Measurements from ENCODE around the gene INPP5A. TPM values are rescaled to one million over a fixed set of nuclear protein-coding genes. Genes with fewer than 3 reads are reported as not detected.

INPP5A gene
- total and polyA plus RNA-seq, 2 donors (not counting 1 experiment from before 2014, with no cell fraction given): 9.3 to 87.8 TPM

- Histone ChIP-seq H3K4me3 (ENCODE audit: control extremely low read depth in 1 of 5, extremely low read depth in 1 of 5, insufficient read depth in 1 of 5, low read depth in 2 of 5, low read length in 4 of 5) (no peak overlapping the region), H4K20me1 (ENCODE audit: control insufficient read depth, insufficient read depth, low read length, poor library complexity, severe bottlenecking) (peaks cover 38% of the 10 kb centered on the region), H2AFZ (ENCODE audit: insufficient read depth, low read depth, low read length, poor library complexity, severe bottlenecking) (no peak overlapping the region), H3K27me3 (replicated peaks in 1 of 4; ENCODE audit: control extremely low read depth in 1 of 4, control insufficient read depth in 3 of 4, insufficient read depth in 4 of 4, low read length in 3 of 4) (no peaks in the 10 kb centered on the region), H3K27ac (ENCODE audit: low read length in 2 of 2) (peak overlapping the region; percentile 87 to 97), H3K36me3 (replicated peaks in 1 of 2; ENCODE audit: control extremely low read depth in 1 of 2, control insufficient read depth in 1 of 2, extremely low read depth in 1 of 2, insufficient read depth in 2 of 2, low read length in 1 of 2) (no peaks in the 10 kb centered on the region), H3K4me1 (ENCODE audit: control insufficient read depth in 2 of 2, insufficient read depth in 2 of 2, low read length in 2 of 2) (peaks cover 79 to 82% of the 10 kb centered on the region in 2 donors), H3K9ac (ENCODE audit: low read length) (no peak overlapping the region), H3K4me2 (replicated peaks; ENCODE audit: low read depth, low read length, poor library complexity, severe bottlenecking) (peak overlapping the region; percentile 85), H3K9me3 (ENCODE audit: control extremely low read depth in 1 of 3, control insufficient read depth in 2 of 3, insufficient read depth in 1 of 3, low read length in 2 of 3) (no peaks in the 10 kb centered on the region), H3K79me2 (ENCODE audit: control insufficient read depth, insufficient read depth, low read length) (peaks cover 99% of the 10 kb centered on the region)
- intact Hi-C loops (cut with micrococcal nuclease): no loop called here
- ChIA-PET POLR2A (interaction anchor here (0.9 to 3.6 kb wide), 2 partner anchors 10 to 23 kb away, joined by 3 to 22 read pairs; no protein-coding TSS in a partner anchor), CTCF (interaction anchor here (1.8 to 3.8 kb wide), 3 partner anchors 11 to 89 kb away, joined by 5 to 35 read pairs (median 14); no protein-coding TSS in a partner anchor)
- Mint-ChIP-seq H3K27me3 (no peaks in the 10 kb centered on the region), H3K4me3 (peak overlapping the region; percentile 26), H3K9me3 (ENCODE audit: insufficient read depth) (no peaks in the 10 kb centered on the region), H3K4me1 (peaks cover 72% of the 10 kb centered on the region), H3K27ac (peak overlapping the region; percentile 95)
- WGBS (ENCODE audit: insufficient coverage): 85% methylated on average over 11 of the region's 14 CpGs
- DNase-seq (no peak), ATAC-seq (ENCODE audit: low read depth) (no peak)
- TF ChIP-seq CTCF (IDR thresholded peaks at IDR 0.05): no peak
- no peak for TF ChIP-seq EZH2 (IDR thresholded peaks at IDR 0.05; ENCODE audit: borderline replicate concordance, insufficient read depth, low read depth, low read length, poor library complexity, severe bottlenecking)
Observed at GRCh38 chr10:132548869-132549268, 11.3 kb downstream of the INPP5A start.

- no peak overlapping the region for H3K9ac ChIP-seq (ENCODE audit: low read length)
- peaks cover 0 to 3% (median 0%) of the 10 kb centered on the region in 3 donors for H3K9me3 ChIP-seq (ENCODE audit: control extremely low read depth in 1 of 3, control insufficient read depth in 2 of 3, insufficient read depth in 1 of 3, low read length in 2 of 3)
- Mint-ChIP-seq H3K4me1 (peaks cover 67% of the 10 kb centered on the region), H3K27ac (peak overlapping the region; percentile 95), H3K27me3 (no peaks in the 10 kb centered on the region), H3K4me3 (peak overlapping the region; percentile 26), H3K9me3 (ENCODE audit: insufficient read depth) (no peaks in the 10 kb centered on the region)
- TF ChIP-seq EZH2 (IDR thresholded peaks at IDR 0.05; ENCODE audit: borderline replicate concordance, insufficient read depth, low read depth, low read length, poor library complexity, severe bottlenecking): no peak
- TF ChIP-seq CTCF (IDR thresholded peaks at IDR 0.05): no peak
- no peak overlapping the region for H2AFZ ChIP-seq (ENCODE audit: insufficient read depth, low read depth, low read length, poor library complexity, severe bottlenecking)
- no peak for ATAC-seq (ENCODE audit: low read depth)
- peak overlapping the region; percentile 85 for H3K4me2 ChIP-seq (replicated peaks; ENCODE audit: low read depth, low read length, poor library complexity, severe bottlenecking)
- no peaks in the 10 kb centered on the region for H3K27me3 ChIP-seq (replicated peaks in 1 of 4; ENCODE audit: control extremely low read depth in 1 of 4, control insufficient read depth in 3 of 4, insufficient read depth in 4 of 4, low read length in 3 of 4)
- WGBS (ENCODE audit: insufficient coverage): 51% methylated on average over 7 of the region's 12 CpGs
- H3K36me3 ChIP-seq (replicated peaks in 1 of 2; ENCODE audit: control extremely low read depth in 1 of 2, control insufficient read depth in 1 of 2, extremely low read depth in 1 of 2, insufficient read depth in 2 of 2, low read length in 1 of 2): no peaks in the 10 kb centered on the region
- peak overlapping the region in 1 of 2 donors; percentile 97 for H3K27ac ChIP-seq (ENCODE audit: low read length in 2 of 2)
- ChIA-PET CTCF (interaction anchor here (1.8 to 3.8 kb wide), 4 partner anchors 9 to 90 kb away, joined by 5 to 35 read pairs (median 18); no protein-coding TSS in a partner anchor), POLR2A (interaction anchor here (0.9 to 3.6 kb wide), 2 partner anchors 10 to 22 kb away, joined by 3 to 22 read pairs; no protein-coding TSS in a partner anchor)
- intact Hi-C loops (cut with micrococcal nuclease): no loop called here
- peaks cover 78 to 82% of the 10 kb centered on the region in 2 donors for H3K4me1 ChIP-seq (ENCODE audit: control insufficient read depth in 2 of 2, insufficient read depth in 2 of 2, low read length in 2 of 2)
- H4K20me1 ChIP-seq (ENCODE audit: control insufficient read depth, insufficient read depth, low read length, poor library complexity, severe bottlenecking): peaks cover 35% of the 10 kb centered on the region
- H3K79me2 ChIP-seq (ENCODE audit: control insufficient read depth, insufficient read depth, low read length): peaks cover 99% of the 10 kb centered on the region
- H3K4me3 ChIP-seq (ENCODE audit: control extremely low read depth in 1 of 5, extremely low read depth in 1 of 5, insufficient read depth in 1 of 5, low read depth in 2 of 5, low read length in 4 of 5): no peak overlapping the region
- DNase-seq: peak; percentile 18
Observed at GRCh38 chr10:132549371-132549770, 11.8 kb downstream of the INPP5A start.
